LNCAP (cell line): ENCODE data around the gene TRAPPC10.

Experiments
- TF ChIP-seq, protein P1 (sequence below): fragments of 450-650 bp; IDR thresholded peaks from 2 replicates; pipeline ENCODE4 v1.5.1; 2017; ENCODE audit warnings: mild to moderate bottlenecking

TRAPPC10 gene

DNA sequence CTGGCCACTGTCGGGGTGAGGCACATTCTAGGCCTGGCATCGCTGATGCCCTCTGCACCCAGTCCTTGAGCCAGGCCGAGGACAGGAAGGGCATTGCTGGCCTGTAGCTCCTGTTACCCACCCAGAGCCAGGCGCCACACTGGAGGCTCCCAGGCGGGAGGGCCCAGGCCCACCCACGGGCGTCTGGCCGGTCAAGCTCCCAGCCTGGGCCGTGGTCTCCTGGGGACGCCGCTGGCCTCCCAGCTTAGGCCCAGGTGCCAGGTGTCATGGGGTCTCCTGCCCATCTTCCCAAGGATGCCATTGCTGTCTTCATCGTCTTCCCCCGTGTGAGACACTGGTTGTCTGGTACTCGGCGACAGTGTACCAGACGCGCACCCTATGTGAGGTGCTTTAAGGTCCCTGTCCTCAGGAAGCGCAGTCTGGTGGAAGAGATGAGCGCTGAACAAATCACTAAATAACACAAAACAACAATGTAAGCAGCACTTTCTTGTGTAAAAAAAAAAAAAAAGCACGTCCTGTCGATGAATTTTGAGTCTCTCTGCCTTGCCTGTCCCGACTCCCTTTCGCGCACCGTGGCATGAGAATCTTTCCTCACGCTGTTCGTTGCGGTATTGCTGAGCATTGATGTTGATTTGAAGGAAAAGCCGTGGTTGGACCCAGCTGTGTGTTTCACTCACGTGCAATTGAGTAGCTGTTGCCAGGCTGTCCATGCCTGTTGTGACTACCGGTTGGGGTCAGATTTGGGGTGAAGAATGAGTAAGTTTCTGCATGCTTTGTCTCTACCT, 27.0 kb upstream of the TRAPPC10 start:
- TF ChIP-seq, protein P1, sequence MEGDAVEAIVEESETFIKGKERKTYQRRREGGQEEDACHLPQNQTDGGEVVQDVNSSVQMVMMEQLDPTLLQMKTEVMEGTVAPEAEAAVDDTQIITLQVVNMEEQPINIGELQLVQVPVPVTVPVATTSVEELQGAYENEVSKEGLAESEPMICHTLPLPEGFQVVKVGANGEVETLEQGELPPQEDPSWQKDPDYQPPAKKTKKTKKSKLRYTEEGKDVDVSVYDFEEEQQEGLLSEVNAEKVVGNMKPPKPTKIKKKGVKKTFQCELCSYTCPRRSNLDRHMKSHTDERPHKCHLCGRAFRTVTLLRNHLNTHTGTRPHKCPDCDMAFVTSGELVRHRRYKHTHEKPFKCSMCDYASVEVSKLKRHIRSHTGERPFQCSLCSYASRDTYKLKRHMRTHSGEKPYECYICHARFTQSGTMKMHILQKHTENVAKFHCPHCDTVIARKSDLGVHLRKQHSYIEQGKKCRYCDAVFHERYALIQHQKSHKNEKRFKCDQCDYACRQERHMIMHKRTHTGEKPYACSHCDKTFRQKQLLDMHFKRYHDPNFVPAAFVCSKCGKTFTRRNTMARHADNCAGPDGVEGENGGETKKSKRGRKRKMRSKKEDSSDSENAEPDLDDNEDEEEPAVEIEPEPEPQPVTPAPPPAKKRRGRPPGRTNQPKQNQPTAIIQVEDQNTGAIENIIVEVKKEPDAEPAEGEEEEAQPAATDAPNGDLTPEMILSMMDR = no peak

DNA sequence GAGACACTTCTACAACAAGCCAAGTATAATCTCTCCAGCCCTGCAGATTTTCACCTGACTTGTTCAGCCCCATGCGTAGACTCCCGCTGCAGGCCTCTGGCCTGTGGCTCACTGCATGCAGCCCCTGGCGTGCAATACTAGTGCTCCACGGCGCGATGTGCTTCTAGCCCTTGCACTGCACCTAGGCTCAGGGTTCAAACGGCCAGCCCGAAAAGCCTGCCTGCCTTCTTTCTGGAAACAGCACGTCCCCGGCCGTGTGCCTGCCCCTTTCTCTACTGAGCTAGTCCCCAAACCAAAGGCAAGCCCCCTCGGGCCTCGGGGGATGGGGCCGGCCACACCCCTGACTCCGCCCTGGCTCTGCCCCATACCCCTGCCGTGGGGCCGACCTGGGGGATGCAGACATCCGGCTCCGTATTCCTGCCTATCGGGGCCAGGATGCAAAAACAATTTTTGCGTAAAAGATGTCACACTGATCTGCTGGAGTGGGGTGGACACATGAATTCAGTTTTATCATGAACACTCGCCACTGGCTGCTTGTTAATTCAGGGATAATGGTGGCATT, 26.3 kb upstream of the TRAPPC10 start:
- TF ChIP-seq, protein P1 = no peak

DNA sequence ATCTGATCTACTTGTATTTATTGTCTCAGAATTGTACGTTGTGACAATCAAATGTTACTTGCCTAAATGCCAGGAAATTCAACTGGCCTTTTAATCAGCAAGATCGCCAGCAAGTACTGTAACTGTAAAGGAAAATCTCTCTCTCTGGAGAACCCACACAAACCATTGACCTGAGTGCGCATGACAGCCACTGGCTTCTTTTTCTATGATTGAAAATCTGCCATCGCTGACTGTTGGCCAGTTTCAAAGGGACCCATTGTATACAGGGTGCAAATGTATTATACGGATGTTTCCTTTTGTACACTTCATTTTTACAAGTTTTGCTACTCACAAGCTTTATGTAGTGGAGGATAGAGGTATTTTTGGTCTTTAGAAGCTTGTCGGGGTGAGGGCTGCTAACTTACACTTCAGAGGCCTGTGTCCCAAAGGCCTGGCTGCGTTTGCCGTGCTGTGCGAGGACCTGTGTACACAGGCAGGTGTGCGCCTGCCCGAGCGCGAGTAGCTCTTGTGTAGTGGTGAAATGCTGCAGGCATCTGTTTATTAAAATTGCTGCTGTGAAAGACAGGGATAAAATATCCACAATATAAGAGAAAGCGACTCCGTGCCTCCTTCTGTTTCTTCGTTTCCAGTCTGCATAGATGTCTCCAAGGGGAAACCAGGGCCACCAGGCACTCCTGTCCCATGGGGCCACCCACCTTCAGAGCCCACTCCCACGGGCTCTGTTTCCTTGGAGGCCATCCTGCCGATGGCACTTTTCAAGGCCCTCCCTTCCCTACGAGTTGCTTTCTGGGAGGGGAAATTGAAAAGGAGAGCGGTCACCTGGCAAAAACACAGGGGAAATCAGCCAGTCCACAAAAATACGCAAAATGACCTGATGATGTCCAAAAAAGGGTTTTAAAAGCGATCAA, 25.3 kb upstream of the TRAPPC10 start:
- TF ChIP-seq, protein P1 = no peak

DNA sequence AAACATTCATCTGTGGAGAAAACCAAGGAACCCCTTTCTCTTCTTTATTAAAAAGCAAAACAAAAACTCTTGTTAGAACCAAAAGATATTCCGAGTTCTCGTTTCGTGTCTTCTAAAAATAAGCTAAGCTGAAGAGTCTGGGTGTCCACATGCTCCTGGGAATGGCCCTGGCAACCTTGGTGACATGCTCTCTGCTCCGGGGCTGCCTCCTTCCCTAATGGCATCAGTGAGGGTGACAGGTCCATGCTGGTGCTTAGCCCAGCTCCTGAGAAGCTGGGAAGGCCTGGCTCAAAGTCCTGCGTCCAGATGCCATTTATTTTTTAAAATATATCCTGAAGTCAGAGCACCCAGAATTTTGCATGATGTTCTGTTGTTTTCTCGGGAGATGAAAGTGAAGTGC, 24.6 kb upstream of the TRAPPC10 start:
- TF ChIP-seq, protein P1 = no peak

DNA sequence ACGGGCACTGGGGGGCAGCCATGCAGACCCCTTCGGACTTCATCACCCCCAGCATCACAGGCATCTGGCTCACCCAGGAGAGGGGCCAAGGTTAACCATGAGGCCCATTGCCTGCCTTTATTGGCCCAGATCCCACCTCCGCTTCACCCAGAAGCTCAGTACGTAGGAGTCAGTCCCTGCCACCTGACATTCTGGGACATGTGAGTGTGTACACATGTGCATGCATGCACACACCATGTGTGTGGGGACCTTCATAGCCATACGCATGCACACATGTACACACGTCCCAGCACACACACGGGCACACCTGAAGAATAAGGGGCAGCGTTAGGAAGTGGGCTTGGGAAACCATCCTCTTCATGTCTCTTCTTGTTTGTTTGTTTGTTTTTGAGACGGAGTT, 24.1 kb upstream of the TRAPPC10 start:
- TF ChIP-seq, protein P1 = no peak

DNA sequence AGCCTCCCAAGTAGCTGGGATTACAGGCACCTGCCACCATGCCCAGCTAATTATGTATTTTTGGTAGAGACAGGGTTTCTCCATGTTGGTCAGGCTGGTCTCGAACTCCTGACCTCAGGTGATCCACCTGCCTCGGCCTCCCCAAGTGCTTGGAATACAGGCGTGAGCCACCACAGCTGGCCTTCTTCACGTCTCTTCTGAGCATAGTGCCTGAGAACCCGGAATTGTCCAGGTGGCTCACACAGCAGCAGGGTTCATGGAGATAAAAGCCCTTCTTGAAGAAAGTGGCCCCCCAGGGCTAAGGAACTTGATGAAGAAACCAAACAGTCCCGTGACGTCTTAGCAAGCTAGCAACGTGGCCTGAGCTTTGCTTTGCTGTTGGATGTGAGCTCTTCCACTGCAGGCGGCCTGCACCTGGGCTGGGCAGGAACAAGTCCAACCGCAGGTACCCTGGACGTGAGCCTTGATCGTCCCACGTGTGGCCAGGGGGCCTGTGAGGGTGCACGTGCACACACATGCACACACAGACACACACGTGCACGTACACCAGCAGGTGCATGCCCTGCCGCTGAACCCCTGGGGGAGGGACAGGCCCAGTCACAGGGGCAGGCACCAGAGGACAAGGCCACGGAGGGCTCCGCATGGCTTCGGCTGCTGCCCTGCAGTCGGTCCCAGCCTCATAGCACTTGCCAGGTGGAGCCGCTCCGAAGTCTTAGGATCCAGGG, 23.4 kb upstream of the TRAPPC10 start:
- TF ChIP-seq, protein P1 = no peak

DNA sequence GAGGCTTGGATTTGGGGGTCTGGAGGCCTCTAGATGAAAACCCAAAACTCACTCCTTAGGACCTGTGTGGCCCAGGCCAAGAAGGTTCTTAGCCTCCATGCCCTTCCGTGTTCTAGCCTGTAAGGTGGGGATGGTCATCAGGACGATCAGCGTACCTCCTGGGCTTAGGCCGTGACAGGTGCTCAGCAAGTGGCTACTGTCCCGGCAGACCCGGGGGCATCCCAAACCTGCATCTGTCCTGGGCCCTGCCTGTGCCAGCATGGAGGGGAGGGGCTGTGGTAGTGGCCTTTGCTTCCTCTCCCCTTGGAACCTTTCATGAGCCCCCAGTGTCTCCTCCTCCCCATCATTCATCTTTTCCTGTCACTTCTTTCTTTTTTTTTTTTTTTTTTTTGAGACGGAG, 22.7 kb upstream of the TRAPPC10 start:
- TF ChIP-seq, protein P1 = no peak
